Measurements from ENCODE around the gene MSH4. TPM values are rescaled to one million over a fixed set of nuclear protein-coding genes. Genes with fewer than 3 reads are reported as not detected.
"Not testable (repeated sequence)": the region's sequence is repeated elsewhere in the genome, so short reads cannot be mapped to it uniquely, and the experiment has no call there.

Gene MSH4
- under 1 TPM; 0.21 to 0.79 (median 0.70) TPM for polyA plus RNA-seq (ENCODE audit: insufficient read length in 3 of 3)
- long read RNA-seq, donor 1 = 0 reads
- long read RNA-seq, donor 2 = 0 reads
- long read RNA-seq, donor 3 = 0 reads
- long read RNA-seq, donor 4 = 0 reads
- long read RNA-seq, donor 5 = 0 reads
- long read RNA-seq, donor 6 = 0 reads
- long read RNA-seq, donor 7 = 0 reads
- long read RNA-seq, donor 8 = 0 reads
- long read RNA-seq, donor 9 = 0 reads
- long read RNA-seq, donor 10 = 0 reads
- long read RNA-seq, donor 11 = 0 reads
- long read RNA-seq, donor 12 = 0 reads
- long read RNA-seq, donor 13 = 0 reads
- long read RNA-seq, donor 14 = 0 reads
- long read RNA-seq, donor 15 = 0 reads
- long read RNA-seq, donor 16 = 0 reads

- no peak for DNase-seq
These were observed at the start of gene MSH4 for GRCh38 chr1:75796376-75797272. MSH4 (plus strand) TSS chr1:75796882; CDS start chr1:75796986, 104 bp downstream.

DNA sequence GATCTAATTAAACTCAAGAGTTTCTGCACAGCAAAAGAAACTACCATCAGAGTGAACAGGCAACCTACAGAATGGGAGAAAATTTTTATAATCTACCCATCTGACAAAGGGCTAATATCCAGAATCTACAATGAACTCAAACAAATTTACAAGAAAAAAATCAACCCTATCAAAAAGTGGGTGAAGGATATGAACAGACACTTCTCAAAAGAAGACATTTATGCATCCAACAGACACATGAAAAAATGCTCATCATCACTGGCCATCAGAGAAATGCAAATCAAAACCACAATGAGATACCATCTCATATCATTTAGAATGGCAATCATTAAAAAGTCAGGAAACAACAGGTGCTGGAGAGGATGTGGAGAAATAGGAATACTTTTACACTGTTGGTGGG, 39.5 kb upstream of the MSH4 start:
- not testable (repeated sequence) for DNase-seq

DNA sequence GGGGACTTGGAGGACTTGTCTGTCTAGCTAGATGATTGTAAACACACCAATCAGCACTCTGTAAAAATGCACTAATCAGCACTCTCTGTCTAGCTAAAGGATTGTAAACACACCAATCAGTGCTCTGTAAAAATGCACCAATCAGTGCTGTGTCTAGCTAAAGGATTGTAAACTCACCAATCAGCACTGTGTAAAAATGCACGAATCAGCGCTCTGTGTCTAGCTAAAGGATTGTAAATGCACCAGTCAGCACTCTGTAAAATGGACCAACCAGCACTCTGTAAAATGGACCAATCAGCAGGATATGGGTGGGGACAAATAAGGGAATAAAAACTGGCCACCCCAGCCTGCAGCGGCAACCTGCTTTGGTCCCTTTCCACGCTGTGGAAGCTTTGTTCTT, 38.1 kb upstream of the MSH4 start:
- DNase-seq = not testable (repeated sequence)

GRCh38 chr1:75764057-75764655, 32.5 kb upstream of the MSH4 start:
- no peak for DNase-seq

GRCh38 chr1:75765697-75766355, 30.9 kb upstream of the MSH4 start:
- DNase-seq = no peak

DNA sequence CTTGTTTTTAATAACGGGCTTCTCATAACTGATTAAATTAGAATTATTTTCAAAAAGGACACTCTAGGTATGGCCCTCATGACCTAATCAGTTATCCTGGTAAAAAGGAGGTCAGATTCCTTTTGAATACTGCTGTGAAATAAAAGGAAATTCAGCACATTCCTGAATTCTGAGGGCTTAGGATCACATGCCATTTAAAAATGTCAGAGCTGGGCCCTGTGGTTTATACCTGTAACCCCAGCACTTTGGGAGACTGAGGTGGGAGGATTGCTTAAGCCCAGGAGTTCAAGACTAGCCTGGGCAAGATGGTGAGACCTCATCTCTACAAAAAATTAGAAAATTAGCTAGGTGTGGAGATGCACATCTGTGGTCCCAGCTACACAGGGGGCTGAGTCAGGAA, 28.7 kb upstream of the MSH4 start:
- DNase-seq = no peak

- no peak for DNase-seq
These were observed 25.9 kb upstream of the MSH4 start for GRCh38 chr1:75770761-75771160.

DNA sequence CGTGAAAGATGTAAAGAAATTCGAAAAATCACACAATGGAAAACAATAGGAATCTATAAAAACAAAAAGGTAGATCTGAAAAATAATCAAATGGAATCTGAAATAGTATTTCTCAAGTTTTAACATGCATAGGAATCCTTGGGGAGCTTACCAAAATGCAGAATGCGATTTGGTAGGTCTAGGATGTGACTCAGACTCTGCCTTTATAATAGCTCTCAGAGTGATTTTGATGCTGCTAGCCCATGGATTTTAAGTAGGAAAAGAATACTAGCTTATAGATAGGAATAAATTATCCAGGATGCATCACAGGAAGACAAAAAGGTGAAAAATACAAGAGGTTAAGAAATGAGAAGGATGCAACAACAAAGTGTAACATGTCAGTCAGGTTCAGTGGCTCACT, 24.7 kb upstream of the MSH4 start:
- no peak for DNase-seq

DNA sequence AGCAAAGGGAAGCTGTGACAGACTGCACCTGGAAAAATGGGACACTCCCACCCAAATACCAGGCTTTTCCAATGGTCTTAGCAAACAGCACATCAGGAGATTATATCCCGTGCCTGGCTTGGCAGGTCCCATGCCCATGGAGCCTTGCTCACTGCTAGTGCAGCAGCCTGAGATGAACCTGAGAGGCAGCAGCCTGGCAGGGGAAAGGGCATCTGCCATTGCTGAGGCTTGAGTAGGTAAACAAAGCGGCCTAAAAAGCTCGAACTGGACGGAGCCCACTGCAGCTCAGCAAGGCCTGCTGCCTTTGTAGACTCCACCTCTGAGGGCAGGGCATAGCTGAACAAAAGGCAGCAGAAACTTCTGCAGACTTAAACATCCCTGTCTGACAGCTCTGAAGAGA, 18.9 kb upstream of the MSH4 start:
- DNase-seq = not testable (repeated sequence)

DNA sequence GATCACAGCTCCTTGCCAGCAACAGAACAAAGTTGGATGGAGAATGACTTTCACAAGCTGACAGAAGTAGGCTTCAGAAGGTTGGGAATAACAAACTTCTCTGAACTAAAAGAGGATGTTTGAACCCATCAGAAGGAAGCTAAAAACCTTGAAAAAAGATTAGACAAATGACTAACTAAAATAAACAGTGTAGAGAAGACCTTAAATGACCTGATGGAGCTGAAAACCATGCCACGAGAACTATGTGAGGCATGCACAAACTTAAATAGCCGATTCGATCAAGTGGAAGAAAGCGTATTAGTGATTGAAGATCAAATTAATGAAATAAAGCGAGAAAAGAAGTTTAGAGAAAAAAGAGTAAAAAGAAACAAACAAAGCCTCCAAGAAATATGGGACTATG, 18.0 kb upstream of the MSH4 start:
- not testable (repeated sequence) for DNase-seq

DNA sequence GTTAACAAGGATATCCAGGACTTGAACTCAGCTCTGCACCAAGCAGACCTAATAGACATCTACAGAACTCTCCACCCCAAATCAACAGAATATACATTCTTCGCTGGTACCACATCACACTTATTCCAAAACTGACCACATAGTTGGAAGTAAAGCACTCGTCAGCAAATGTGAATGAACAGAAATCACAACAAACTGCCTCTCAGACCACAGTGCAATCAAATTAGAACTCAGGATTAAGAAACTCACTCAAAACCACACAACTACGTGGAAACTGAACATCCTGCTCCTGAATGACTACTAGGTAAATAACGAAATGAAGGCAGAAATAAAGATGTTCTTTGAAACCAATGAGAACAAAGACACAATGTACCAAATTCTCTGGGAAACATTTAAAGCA, 16.5 kb upstream of the MSH4 start:
- not testable (repeated sequence) for DNase-seq

DNA sequence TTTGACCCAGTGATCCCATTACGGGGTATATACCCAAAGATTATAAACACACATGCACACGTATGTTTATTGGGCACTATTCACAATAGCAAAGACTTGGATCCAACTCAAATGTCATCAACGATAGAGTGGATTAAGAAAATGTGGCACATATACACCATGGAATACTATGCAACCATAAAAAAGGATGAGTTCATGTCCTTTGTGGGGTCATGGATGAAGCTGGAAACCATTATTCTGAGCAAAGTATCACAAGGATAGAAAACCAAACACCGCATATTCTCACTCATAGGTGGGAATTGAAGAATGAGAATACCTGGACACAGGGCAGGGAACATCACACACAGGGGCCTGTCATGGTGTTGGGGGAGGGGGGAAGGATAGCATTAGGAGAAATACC, 12.8 kb upstream of the MSH4 start:
- not testable (repeated sequence) for DNase-seq

GRCh38 chr1:75785320-75785982, 11.2 kb upstream of the MSH4 start:
- DNase-seq = no peak

GRCh38 chr1:75785983-75786853, 10.5 kb upstream of the MSH4 start, which contains the start of gene RABGGTB:
RABGGTB (plus strand) TSS chr1:75786256; CDS start chr1:75786272, 16 bp downstream.
- peak; percentile 96 for DNase-seq

DNA sequence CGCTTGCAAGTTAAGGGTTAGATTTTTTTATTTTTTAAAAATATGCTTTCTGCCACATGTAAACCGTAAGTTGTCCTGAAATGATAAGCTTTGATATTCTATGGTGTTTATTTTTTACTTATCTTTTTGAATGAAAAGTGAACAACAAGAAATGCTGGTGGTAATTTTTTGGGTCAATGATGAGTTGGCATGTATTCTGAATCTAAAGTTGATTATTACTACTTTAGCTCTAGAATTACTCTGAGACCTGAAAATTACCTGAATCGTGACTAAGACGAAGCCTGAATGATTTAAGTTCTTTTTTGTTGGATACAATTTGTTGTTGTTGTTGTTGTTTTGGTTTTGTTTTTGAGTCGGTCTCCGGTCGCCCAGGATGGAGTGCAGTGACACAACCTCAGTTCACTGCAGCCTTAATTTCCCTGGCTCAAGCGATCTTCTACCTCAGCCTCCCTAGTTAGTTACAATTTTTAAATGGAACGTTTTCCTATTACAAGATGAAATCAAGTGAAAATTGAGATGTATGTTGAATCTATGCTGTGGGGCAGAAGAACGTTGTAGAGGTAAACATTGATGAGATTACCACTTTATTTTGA, 9.7 kb upstream of the MSH4 start:
- DNase-seq = no peak

DNA sequence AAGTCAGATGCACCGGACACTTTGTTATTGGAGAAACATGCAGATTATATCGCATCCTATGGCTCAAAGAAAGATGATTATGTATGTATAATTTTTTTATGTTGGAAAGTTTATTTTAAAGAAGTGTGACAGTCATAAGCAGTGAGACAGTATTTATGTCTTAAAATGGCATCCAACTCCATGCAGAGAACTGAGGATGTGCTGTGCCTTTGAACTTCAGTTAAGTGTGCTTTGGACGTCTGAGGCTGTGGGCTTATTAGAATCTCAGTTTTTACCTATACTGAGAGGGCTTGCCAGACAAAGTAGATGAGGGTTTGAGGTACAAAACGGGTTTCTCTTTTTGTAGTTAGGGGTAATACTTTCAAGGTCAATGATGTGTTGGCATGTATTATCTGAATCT, 9.2 kb upstream of the MSH4 start:
- DNase-seq = no peak

DNA sequence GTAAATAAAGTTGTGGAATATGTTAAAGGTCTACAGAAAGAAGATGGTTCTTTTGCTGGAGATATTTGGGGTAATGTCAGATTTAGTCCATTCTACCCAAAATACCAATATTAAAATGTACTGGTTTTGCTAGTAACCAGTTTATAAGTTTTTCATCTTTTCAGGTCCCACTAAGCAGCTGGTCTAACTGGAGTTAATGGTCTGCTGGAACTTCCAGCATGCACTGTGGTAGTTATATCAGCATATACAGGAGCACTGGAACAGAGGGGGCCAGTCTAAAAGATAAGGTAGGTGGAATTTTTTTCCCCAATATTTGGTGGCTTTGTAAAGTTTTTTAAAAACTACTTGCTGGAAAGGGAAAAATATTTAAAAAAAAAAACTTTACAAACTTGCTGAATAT, 6.7 kb upstream of the MSH4 start:
- no peak for DNase-seq

DNA sequence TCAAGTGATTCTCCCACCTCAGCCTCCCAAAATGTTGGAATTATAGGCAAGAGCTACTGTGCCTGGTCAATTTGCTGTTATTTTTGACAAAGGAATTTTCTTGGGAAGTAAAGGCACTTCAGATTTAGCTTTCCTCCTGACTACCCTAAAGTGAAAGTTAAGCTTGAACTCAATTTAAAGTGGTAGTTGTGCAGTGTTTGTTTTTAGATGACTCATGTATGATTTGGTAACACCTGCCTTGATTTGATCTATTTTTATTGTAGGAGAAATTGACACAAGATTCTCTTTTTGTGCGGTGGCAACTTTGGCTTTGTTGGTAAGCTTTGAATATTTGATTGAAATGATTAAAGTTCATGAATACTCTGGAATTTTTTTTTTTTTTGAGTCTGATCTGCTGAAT, 5.7 kb upstream of the MSH4 start:
- no peak for DNase-seq

- DNase-seq = no peak
These were observed 4.6 kb upstream of the MSH4 start for GRCh38 chr1:75792091-75792490.

DNA sequence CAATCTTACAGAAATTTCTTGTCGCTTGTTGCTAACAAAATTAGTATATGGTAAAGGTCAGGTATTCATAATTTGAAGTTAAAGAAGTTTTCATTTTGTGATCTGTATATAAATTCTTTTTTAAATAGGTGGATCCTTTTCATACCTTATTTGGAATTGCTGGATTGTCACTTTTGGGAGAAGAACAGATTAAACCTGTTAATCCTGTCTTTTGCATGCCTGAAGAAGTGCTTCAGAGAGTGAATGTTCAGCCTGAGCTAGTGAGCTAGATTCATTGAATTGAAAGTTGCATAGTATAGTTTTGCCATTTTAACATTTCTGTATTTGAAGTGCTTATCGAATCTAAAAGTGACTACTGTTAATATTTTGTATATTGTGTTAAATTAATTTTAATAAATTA, 2.3 kb upstream of the MSH4 start:
- DNase-seq = no peak
